Measurements from ENCODE around the gene CAB39.

The CAB39 gene

DNA sequence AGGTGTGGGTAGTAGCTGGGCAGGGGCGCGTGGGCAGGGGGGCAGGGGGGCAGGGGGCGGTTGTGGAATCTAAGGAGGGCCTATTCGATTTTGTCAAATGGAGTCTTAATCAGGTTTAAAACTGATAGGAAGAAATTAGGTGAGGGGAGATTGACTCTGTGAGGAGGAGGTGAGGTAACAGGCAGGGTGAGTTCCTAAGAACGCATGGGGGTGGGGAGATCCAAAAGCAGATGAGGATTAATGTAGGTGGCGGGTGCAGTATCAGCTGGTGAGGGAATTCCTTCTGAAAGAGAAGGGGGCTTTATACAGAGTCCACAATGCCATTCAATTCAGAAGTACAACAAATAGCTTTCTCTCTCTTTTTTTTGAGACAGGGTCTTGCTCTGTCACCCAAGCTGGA lies 72.7 kb downstream of the CAB39 start:
- DNase-seq (ENCODE audit: low read depth) = no peak

DNA sequence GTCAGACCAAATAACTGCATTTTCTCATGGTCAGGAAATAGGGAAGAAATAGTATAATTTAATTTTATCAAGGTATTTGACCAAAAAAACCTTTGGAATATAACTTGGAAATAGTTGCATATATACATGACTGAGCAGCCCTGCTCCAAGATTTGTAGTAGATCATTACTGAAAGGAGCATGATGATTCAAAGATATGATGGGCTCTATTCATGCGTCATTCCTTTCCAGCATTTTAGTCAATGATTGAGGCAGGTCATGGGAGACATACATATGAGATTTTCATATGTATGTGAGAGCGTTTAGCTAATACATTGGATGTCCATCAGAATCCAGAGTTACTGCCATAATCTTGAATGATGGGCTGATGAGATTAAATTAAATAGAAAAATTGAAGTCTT lies 74.5 kb downstream of the CAB39 start:
- no peak for DNase-seq (ENCODE audit: low read depth)

DNA sequence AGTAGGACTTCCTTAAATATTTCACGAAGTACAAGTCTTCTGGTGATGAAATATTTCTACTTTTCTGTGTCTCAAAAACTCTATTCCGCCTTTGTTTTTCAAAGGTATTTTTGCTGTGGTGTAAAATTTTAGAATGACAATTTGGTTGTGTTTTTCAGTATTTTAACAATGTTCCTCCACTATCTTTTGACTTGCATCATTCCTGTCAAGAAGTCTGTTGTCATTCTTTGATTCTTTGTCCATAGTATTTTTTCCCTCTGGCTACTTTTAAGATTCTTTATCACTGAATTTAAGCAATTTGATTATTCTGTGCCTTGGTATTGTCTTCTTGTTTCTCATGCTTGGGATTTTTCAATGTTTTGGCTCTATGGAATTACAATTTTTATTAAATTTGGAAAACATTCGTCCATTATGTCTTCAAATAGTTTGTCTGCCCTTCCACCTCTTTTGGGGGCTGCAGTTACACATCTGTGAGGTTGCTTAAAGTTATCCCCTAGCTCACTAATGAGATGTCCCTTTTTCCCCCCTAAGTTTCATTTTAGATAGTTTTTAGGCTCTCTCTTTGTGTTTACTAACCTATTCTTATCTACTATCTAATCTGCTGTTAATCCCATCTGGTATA lies 76.0 kb downstream of the CAB39 start:
- no peak for DNase-seq (ENCODE audit: low read depth)

DNA sequence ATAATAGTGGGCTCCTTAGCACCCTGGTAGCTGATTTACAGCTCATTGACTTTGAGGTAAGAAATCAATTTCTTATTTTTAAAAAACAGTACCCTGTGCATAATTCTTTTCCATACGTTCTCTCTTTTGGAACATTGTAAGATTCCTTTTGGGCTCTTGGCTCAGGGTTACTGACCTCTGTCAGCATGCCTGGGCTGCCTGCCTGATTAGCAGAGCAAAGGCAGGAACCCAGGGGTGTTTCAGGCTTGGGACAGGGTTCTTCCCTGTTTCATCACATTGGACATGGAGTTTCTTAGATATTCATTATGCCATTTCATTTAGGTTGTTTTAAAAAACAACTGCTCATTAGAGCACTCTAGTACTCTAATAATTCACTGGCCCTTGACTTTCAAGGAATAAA lies 78.3 kb downstream of the CAB39 start:
- no peak for DNase-seq (ENCODE audit: low read depth)

DNA sequence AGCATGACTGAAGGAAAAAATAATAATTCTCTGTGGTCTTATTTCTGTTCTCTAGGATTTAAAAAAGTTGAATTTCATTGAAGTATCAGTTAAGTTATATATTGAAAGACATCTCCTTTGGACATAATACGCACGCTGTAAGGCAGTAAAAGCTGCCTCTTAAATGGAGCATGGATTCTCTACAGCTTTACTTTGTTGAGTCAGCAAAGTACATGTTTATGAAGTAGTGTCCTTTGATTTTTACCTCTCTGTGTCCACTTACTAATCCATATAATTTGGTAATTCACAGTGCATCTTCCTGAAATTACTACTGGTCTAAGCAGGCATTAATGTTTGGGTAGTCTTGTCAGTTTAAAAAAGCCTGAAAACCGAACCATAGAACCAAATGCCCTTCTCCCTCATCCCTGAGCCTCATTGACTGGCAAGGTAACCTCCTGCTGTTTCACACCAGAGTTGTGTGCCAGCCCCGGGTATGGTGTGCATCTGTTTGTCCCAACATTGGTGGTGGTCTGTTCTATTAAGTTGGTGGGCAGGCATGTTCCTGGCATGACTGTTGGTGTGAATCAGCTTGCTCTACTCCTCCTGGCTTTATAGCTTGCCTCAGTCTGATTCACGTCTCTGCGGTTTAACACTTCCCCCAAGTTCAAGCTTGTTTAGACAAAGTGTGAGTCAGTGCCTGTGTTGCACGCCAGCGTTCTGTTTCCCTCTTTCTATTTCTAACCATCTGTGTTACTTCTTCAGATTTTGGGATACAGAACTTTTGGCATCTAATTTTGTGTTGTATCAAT lies 81.1 kb downstream of the CAB39 start:
- DNase-seq (ENCODE audit: low read depth) = peak; percentile 99

DNA sequence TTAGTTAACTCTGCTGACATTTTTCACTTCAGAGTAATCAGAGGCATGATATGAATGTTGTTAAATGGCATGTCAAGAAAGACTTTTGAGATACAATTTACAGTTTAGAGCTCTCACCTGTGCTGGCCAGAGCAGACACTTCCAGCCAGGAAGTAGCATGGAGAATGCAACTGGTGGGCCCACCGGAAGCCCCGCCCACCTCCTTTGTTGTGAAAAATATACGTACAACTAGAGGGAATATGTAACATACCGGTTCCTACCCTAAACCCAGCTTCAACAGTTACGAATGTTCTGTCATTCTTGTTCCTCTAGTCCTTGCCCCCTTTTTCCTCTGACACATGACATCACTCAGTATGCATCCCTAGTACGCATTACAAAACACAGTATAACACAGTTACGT lies 81.9 kb downstream of the CAB39 start:
- DNase-seq (ENCODE audit: low read depth) = peak; percentile 31

DNA sequence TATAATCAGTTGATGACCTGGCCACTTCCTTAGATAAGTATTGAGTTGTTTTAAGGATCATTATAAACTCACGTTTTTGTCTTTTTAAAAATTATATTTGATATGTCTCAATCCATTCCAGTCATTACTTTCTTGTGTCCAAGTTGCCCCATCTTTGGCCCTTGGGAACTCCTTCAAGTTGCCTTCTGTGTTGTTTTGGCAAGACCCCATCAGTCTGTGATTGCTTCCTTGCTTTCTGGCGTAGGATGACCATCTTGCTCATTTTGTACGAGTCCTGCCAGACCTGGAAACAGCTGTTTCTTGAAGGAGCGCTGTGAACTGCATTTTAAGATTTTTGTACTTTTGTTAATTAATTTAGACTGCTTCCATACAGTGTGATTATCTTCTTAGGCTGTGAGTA lies 83.2 kb downstream of the CAB39 start:
- DNase-seq (ENCODE audit: low read depth) = no peak

DNA sequence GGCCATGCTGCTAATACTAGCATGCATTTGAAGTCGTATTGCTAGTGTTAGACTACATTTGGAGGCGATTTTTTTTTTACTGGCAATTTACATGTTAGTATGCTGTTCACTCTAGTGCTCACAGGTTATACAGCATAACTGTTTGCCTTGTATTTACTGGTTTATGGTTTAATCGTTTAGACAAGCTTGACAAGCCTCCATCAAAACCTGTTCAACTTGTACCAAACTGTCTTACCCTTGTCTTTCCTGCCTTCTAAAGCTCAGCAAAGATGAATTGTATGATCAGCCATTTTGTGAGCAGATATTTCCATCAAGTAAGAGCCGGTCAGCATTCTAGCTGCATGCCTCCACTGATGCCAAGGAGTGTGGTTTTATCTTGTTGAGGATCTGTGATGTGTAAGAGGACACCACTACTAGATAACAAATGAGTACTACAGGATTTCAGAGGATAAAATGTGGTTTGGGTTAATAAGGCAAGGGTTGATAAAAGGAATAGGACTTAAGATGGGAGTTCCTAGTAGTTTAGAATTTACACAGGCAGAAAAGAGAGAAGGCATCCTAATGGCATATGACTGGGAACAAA lies 83.7 kb downstream of the CAB39 start:
- DNase-seq (ENCODE audit: low read depth) = peak; percentile 92

DNA sequence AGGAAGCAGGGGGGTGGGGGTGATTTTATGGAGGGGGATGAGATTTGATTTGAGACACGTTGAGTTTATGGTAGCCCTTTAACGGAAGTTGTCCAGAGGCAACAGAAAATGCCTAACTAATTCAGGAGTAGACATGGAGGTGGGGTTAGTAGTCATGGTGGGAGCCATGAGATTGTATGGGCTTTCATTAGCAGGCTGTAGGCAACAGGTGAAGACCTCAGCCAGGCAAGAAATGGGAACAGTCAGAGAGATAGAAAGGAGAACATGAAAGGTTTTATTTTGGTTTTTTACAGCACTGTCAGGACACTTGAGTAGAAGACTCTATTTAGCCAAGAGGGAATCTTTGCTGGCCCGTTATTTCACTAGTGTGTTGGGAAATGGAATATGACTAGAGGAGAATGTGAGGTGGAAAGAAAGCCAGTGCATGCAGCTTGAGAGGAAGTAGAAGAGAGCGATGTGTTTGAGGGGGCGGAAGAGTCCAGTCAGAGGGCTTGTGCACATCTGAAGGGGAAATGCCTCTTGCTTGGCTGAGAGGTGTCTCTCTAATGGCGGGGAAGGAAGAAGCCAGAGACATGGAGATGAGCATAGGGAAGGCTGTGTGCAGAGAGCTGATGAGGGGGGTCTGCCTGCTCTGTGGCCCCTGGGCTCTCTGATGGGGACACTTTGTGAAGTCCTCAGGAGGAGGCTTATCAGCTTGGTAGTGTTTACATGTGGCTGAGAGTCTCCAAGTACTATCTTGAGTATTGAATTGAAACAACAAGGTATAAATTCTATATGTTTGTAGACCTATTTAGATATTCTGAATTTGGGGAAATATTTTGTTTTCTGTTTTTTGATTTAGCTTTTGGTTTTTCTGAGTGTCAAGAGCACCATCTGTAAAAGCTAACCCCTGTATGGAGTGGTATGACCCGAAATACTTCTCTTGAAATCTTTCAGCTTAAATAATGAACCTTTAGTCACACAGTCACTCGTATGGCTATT lies 85.2 kb downstream of the CAB39 start:
- peak; percentile 59 for DNase-seq (ENCODE audit: low read depth)

DNA sequence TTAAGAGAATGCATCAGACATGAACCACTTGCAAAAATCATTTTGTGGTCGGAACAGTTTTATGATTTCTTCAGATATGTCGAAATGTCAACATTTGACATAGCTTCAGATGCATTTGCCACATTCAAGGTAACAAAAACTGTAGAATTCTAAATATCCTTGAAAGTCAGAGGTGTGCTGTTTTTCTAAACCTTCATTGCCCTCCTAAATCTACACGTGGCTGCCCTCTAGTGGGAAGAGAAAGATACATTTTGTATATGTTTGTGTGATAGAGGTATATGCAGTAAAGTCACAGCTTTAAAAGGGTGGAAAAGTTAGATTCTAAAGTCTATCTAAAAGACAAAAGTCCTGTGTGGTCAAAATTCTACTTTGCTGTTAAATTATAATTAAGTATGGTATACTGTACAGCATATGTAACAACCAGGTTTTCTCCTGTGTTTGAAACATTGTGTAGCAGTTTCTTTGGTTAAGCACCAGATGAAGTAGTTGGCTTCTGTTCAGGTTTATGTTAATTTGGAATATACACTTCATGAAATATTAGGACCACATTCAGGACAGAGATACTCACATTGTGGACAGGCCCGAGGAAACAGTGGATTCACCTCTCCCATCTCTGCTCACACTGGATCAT lies 86.2 kb downstream of the CAB39 start:
- DNase-seq (ENCODE audit: low read depth) = peak; percentile 49

DNA sequence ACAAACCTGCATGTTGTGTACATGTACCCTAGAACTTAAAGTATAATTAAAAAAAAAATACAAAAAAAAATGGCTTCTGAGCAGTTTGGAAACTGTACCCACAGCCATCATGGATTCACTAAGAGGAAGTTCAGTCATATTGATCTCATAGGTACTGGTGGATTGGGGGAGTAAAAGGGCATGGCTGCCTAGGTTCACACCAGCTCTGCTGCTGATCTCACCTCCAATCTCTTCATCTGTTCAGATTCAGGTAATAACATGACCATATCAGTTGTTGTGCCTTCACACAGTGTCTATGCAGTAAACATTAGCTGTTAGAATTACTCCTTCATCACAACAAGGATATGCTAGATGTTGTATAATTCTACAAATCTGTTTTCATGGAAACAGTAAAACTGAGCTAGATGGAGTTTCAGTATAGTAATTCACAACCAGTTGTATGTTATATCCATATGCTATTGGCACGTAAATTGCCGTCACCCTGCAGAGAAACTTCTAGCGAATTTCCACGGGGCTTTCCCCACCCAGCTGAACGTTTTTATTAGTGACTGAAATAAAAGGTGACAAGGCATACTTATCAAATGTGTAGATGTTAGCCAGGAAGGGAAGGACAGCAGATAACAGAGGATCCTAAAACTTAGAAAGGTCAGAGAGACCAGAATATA lies 92.8 kb downstream of the CAB39 start:
- no peak for DNase-seq (ENCODE audit: low read depth)

DNA sequence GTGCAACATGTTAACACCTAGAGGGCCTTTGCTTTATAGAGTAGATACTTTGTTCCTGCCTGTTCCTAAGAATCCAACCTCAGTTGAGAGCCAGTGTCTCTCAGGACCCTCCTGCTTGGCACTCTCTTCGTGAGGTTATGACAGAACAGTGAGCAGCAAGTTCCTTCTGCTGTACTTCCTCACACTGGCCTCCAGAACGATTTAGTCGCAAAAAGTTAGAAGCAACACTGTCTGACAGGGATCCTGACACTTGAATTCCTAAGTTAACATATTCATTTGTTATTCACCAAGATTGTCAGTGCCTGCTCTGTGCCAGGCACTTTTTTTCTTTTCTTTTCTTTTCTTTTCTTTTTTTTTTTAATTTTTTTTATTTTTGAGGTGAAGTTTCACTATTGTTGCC lies 95.1 kb downstream of the CAB39 start:
- DNase-seq (ENCODE audit: low read depth) = no peak

DNA sequence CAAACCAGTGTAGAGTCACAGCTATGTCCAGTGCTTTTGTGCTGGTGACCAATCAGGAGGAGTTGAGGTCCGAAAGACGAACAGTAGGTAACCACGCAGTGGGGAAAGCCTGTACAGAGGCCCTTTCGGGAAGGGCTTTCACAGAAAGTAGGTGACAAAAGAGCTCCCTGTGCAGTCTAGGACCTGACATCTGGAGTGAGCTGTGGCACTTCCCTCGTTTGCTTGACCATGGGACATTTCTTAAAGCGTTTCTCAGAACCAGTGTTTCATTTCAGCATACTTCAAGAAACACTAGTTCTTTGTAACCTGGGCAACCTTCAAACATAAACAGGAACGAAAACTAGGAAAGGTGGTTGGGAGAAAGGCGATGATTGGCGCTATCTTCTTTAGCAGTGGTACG lies 96.4 kb downstream of the CAB39 start:
- DNase-seq (ENCODE audit: low read depth) = no peak

DNA sequence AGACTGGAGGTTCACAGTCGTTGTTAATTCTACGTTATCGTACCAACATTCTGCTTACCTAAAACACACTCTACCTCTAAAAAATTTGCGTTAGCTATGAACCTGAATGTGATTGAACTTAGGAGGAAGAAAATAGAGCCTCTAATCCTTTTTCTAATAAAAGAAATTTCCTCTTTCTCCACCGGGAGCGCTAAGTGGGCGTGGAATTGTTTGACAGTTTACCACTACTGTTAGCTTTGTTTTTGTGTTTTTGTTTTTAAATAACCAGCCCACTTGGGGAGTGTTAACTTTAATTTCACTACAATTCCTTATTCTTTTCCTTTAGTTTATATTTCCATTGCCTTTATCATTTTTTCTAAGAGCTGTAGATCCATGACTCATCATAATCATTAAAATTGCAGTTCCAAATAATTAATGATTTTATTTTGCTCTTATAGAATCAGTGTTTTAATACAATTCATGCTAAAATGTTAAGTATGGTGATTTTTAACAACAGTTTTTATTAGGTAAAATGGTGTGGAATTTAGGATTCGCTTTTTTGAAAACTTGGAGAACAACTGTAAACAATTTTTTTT lies 97.1 kb downstream of the CAB39 start:
- DNase-seq (ENCODE audit: low read depth) = no peak

DNA sequence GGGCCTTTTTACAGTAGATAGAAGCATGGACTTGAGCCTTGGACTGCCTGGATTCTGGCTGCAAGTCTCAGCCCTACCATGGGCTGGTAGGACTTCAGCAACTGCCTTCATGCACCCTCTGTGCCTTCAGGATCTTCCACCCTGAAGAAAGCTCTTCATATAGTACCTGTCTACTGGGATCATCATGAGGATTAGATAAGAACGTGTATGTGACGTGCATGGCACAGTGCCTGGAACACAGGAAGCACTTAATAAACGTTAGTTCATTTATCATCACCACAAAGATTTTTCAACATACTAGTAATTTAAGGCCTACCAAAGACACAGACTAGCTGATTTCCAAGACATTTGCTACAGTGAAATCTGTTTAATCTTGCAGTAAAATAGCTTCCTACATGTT lies 98.9 kb downstream of the CAB39 start:
- peak; percentile 96 for DNase-seq (ENCODE audit: low read depth)

DNA sequence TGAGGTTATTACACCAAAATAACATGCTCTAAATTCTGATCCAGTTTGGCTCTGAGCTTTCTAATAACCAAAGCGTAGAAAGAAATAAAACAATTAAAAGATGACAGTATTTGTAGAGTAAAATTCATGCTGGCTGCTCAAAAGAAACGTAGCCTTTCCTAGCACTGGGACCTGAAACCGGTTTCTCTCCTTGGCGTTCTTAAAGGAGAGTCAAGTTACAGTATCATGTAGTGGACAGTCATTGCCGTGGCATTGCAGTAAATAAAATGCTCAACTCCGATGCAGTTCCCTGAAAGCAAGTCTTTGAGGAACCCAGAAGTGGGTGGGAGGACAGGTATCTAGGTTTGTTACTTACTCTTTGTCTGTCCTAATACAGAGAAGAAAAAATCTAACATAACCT lies 99.4 kb downstream of the CAB39 start:
- no peak for DNase-seq (ENCODE audit: low read depth)

DNA sequence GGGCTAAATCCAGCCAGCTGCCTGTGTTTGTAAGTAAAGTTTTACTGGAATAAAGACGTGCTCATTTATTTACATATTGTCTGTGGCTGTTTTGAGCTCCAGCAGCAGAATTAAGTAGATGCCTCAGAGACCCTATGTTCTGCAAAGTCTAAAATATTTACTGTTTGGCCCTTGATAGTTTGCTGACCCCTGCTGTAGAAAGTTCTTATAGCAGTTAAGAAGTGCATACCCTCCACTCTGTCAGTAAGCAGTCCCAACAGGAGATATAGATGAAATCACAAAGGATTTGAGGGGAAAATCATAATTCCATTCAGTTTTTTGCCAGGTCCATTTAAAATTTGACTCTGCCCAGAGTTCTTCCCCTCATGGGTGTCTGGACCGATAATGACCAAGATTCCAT lies 102.0 kb downstream of the CAB39 start:
- DNase-seq (ENCODE audit: low read depth) = peak; percentile 47

DNA sequence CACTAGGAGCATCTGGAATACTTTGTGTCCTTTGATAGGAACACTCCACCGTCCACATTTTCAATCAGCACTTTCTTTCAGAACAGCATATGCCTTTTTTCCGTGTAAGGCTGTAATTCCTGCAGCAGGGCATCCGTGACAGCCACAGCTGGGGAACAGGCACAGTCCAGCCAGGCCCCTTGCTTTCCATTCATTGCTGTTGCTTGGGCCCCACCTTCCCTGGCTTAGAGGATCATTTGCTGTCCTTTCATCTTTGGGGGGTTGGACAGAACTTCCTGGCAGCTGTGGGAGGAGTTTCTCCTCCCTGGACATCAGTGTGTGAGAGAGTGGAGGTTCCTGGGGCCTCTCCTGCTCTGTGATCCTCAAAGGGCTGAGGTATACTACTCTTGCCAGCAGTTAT lies 102.4 kb downstream of the CAB39 start:
- DNase-seq (ENCODE audit: low read depth) = no peak

DNA sequence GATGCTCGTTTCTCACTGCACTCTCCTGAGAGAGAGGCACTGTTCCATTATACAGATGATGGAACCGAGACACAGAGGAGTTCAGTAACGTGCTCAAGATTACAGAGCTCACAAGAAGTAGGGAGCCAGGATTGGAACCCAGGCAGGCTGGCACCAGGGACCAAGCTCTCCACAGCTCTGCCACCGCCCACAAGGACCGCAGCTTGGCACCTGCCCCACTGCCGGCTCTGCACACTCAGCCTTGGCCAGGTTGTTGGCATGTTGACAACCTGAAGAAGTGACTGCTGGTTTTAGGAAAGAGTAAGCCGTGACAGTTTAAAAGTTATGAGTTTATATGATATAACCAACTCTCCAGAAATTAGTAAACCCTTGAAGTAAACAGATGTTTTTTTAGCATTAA lies 104.1 kb downstream of the CAB39 start:
- DNase-seq (ENCODE audit: low read depth) = no peak

DNA sequence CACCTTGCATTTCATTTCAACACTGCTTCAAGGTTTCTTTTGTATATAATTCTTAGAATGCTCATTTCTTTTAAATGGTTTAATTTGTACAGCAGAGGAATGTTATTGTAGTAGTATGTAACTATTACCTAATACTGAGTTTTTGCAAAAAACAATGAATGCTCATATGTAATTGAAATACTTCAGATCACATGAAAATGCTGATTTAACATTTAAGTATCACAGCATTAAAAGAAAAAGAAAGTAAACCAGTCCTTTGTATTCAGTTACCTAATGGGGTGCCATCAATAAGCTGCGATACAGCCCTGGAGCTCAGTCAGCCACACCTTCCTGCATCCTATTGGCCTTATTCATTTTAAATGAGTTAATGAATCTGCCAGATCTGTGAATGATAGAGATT lies 106.8 kb downstream of the CAB39 start:
- DNase-seq (ENCODE audit: low read depth) = no peak
